Measurements from ENCODE around the gene ARHGAP6. TPM values are rescaled to one million over a fixed set of nuclear protein-coding genes. Genes with fewer than 3 reads are reported as not detected.

The ARHGAP6 gene
- polyA plus RNA-seq, 3 donors = 0.31 to 1.1 (median 0.40) TPM

DNA sequence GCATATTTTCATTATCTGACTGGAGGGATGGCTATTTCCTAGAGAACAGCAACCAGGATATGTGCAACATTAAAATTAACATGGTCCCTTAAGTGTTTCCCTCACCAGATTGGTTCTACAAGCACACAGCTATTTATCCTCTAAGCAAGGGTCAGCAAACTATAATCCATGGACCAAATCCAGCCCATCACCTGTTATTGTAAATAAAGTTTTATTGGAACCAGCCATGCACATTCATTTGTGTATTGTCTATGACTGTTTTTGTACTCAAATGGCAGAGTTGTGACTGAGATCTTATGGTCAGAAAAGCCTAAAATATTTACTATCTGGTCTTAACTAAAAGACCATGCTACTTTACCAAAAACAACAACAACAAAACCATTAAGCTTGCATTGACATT lies 294.6 kb downstream of the ARHGAP6 start:
- Mint-ChIP-seq H3K27ac (no peak overlapping the region), H3K27me3 (ENCODE audit: low read depth in 3 of 3) (peaks cover 0 to 5% (median 3%) of the 10 kb centered on the region in 3 donors), H3K4me3 (no peak overlapping the region), H3K36me3 (no peaks in the 10 kb centered on the region), H3K9me3 (no peaks in the 10 kb centered on the region), H3K4me1 (peaks cover 8% of the 10 kb centered on the region)
- no peak overlapping the region for H3K27ac ChIP-seq (ENCODE audit: low read depth in 1 of 2, low read length in 2 of 2)
- H4K20me1 ChIP-seq (ENCODE audit: insufficient read depth, low read length) = no peaks in the 10 kb centered on the region
- H3K9ac ChIP-seq (ENCODE audit: insufficient read depth, low read length, poor library complexity, severe bottlenecking) = no peak overlapping the region
- H3K4me3 ChIP-seq (replicated peaks in 1 of 3; ENCODE audit: low read depth in 2 of 3, low read length in 3 of 3) = no peak overlapping the region
- intact Hi-C loops (cut with micrococcal nuclease) = no loop called here
- no peaks in the 10 kb centered on the region for H3K79me2 ChIP-seq (ENCODE audit: insufficient read depth, low read length)
- no peak overlapping the region for H3K4me2 ChIP-seq (replicated peaks; ENCODE audit: extremely low read depth, low read length, poor library complexity, severe bottlenecking)
- H3K9me3 ChIP-seq (replicated peaks in 1 of 2; ENCODE audit: control insufficient read depth in 1 of 2, insufficient read depth in 1 of 2, low read length in 2 of 2) = no peaks in the 10 kb centered on the region
- TF ChIP-seq, protein P1, sequence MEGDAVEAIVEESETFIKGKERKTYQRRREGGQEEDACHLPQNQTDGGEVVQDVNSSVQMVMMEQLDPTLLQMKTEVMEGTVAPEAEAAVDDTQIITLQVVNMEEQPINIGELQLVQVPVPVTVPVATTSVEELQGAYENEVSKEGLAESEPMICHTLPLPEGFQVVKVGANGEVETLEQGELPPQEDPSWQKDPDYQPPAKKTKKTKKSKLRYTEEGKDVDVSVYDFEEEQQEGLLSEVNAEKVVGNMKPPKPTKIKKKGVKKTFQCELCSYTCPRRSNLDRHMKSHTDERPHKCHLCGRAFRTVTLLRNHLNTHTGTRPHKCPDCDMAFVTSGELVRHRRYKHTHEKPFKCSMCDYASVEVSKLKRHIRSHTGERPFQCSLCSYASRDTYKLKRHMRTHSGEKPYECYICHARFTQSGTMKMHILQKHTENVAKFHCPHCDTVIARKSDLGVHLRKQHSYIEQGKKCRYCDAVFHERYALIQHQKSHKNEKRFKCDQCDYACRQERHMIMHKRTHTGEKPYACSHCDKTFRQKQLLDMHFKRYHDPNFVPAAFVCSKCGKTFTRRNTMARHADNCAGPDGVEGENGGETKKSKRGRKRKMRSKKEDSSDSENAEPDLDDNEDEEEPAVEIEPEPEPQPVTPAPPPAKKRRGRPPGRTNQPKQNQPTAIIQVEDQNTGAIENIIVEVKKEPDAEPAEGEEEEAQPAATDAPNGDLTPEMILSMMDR (IDR thresholded peaks at IDR 0.05) = no peak
- no peaks in the 10 kb centered on the region for H3K36me3 ChIP-seq (replicated peaks in 1 of 2; ENCODE audit: control insufficient read depth in 1 of 2, insufficient read depth in 2 of 2, low read length in 2 of 2)
- no peak for DNase-seq
- H3K27me3 ChIP-seq (ENCODE audit: control insufficient read depth in 2 of 2, insufficient read depth in 2 of 2, low read length in 2 of 2) = no peaks in the 10 kb centered on the region
- H3K4me1 ChIP-seq (ENCODE audit: control insufficient read depth in 1 of 2, insufficient read depth in 2 of 2, low read length in 2 of 2) = no peaks in the 10 kb centered on the region
- H2AFZ ChIP-seq (ENCODE audit: insufficient read depth, low read depth, low read length, poor library complexity, severe bottlenecking) = no peak overlapping the region

GRCh38 chrX:11367609-11368430 lies 297.9 kb downstream of the ARHGAP6 start:
- H3K4me3 Mint-ChIP-seq = no peak overlapping the region
- peaks cover 14% of the 10 kb centered on the region for H3K4me1 Mint-ChIP-seq
- Histone ChIP-seq H3K4me2 (replicated peaks; ENCODE audit: extremely low read depth, low read length, poor library complexity, severe bottlenecking) (no peak overlapping the region), H3K36me3 (replicated peaks in 1 of 2; ENCODE audit: control insufficient read depth in 1 of 2, insufficient read depth in 2 of 2, low read length in 2 of 2) (no peaks in the 10 kb centered on the region), H3K4me1 (ENCODE audit: control insufficient read depth in 1 of 2, insufficient read depth in 2 of 2, low read length in 2 of 2) (peaks cover 5 to 7% of the 10 kb centered on the region in 2 donors), H3K27me3 (ENCODE audit: control insufficient read depth in 2 of 2, insufficient read depth in 2 of 2, low read length in 2 of 2) (no peaks in the 10 kb centered on the region), H3K27ac (ENCODE audit: low read depth in 1 of 2, low read length in 2 of 2) (no peak overlapping the region), H3K9me3 (replicated peaks in 1 of 2; ENCODE audit: control insufficient read depth in 1 of 2, insufficient read depth in 1 of 2, low read length in 2 of 2) (no peaks in the 10 kb centered on the region), H3K4me3 (replicated peaks in 1 of 3; ENCODE audit: low read depth in 2 of 3, low read length in 3 of 3) (no peak overlapping the region), H3K79me2 (ENCODE audit: insufficient read depth, low read length) (no peaks in the 10 kb centered on the region), H4K20me1 (ENCODE audit: insufficient read depth, low read length) (no peaks in the 10 kb centered on the region), H2AFZ (ENCODE audit: insufficient read depth, low read depth, low read length, poor library complexity, severe bottlenecking) (no peak overlapping the region), H3K9ac (ENCODE audit: insufficient read depth, low read length, poor library complexity, severe bottlenecking) (no peak overlapping the region)
- peaks cover 0 to 8% (median 3%) of the 10 kb centered on the region in 7 donors for H3K9me3 Mint-ChIP-seq
- DNase-seq = peak in 1 of 3 donors; percentile 37
- intact Hi-C loops (cut with micrococcal nuclease) = no loop called here
- H3K27ac Mint-ChIP-seq = peak overlapping the region in 1 of 7 donors; percentile 74
- WGBS (ENCODE audit: insufficient coverage) = 20% methylated on average over 1 of the region's 7 CpGs
- no peaks in the 10 kb centered on the region for H3K27me3 Mint-ChIP-seq (ENCODE audit: low read depth in 3 of 3)
- no peaks in the 10 kb centered on the region for H3K36me3 Mint-ChIP-seq
- TF ChIP-seq, protein P1 (IDR thresholded peaks at IDR 0.05) = no peak
